WTC11 (cell line): Measurements from ENCODE around the gene CAPRIN1.
"Not testable (repeated sequence)": the region's sequence is repeated elsewhere in the genome, so short reads cannot be mapped to it uniquely, and the experiment has no call there.

ENCODE experiments used
- ATF6 ChIP-seq: sonication (generic); formaldehyde crosslinking; IDR thresholded peaks from 2 replicates; pipeline ENCODE4 v1.8.1; 2023; ENCODE audit warnings: mild to moderate bottlenecking, missing genetic modification reagents
- CREB1 ChIP-seq: sonication (generic); formaldehyde crosslinking; IDR thresholded peaks from 2 replicates; pipeline ENCODE4 v1.8.0; 2023; ENCODE audit warnings: mild to moderate bottlenecking, missing genetic modification reagents
- CREM ChIP-seq: sonication (generic); formaldehyde crosslinking; IDR thresholded peaks from 2 replicates; pipeline ENCODE4 v1.8.1; 2022; ENCODE audit warnings: mild to moderate bottlenecking, missing genetic modification reagents, moderate library complexity
- CTCF ChIP-seq: fragments of 200-600 bp; IDR thresholded peaks from 2 replicates; pipeline ENCODE4 v1.8.0; 2022; ENCODE audit warnings: antibody characterized with exemption
- ZNF425 ChIP-seq: fragments of 250-450 bp; sonication (Bioruptor Pico); conservative IDR thresholded peaks from 2 replicates; pipeline ENCODE4 v1.9.0; 2021; ENCODE audit warnings: mild to moderate bottlenecking
- TF ChIP-seq, protein P1 (sequence below): sonication (generic); formaldehyde crosslinking; IDR thresholded peaks from 2 replicates; pipeline ENCODE4 v1.8.0; 2022; ENCODE audit warnings: mild to moderate bottlenecking, missing genetic modification reagents

DNA sequence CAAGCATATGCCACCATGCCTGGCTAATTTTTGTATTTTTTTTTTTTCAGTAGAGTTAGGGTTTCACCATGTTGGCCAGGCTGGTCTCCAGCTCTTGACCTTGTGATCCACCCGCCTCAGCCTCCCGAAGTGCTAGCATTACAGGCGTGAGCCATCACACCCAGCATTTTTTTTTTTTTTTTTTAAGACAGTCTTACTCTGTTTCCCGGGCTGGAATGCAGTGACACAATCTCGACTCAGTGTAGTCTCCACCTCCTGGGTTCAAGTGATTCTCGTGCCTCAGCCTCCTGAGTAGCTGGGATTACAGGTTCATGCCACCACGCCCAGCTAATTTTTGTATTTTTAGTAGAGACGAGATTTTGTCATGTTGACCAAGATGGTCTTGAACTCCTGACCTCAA lies 15.2 kb downstream of the CAPRIN1 start:
- TF ChIP-seq CREB1 (CRISPR knock-in tag); CTCF; CREM (CRISPR knock-in tag); ATF6 (CRISPR knock-in tag); ZNF425: not testable (repeated sequence)
- TF ChIP-seq, protein P1, sequence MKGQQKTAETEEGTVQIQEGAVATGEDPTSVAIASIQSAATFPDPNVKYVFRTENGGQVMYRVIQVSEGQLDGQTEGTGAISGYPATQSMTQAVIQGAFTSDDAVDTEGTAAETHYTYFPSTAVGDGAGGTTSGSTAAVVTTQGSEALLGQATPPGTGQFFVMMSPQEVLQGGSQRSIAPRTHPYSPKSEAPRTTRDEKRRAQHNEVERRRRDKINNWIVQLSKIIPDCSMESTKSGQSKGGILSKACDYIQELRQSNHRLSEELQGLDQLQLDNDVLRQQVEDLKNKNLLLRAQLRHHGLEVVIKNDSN (CRISPR knock-in tag), result not testable (repeated sequence)
